22Rv1 (cell line): ENCODE results near the gene STRA8.

Source experiments
- CTCF ChIP-seq: fragments of 450-650 bp; IDR thresholded peaks from 2 replicates; pipeline ENCODE4 v1.5.1; 2017; ENCODE audit warnings: mild to moderate bottlenecking
- ZFX ChIP-seq: fragments of 450-650 bp; IDR thresholded peaks from 2 replicates; pipeline ENCODE4 v1.6.1; 2017; ENCODE audit warnings: antibody characterized with exemption, borderline replicate concordance

- TF ChIP-seq CTCF = no peak
- no peak for TF ChIP-seq ZFX
Observed at GRCh38 chr7:135259702-135260101, 26.1 kb downstream of the STRA8 start.
